Nephron (organoid): Measurements from ENCODE around the gene TFPI.
"Not testable (repeated sequence)": the region's sequence is repeated elsewhere in the genome, so short reads cannot be mapped to it uniquely, and the experiment has no call there.

Experiments used
- H3K27ac Mint-ChIP-seq, 3 experiments: 2 replicates each; pipeline ENCODE4 v1.8.0; 2020; ENCODE audit warnings: mixed read lengths in 3 of 3, mild to moderate bottlenecking in 2 of 3, moderate library complexity in 1 of 3
- H3K27me3 Mint-ChIP-seq: 2 replicates; pipeline ENCODE4 v1.8.0; 2021; ENCODE audit warnings: low read depth, mild to moderate bottlenecking, moderate library complexity, mixed read lengths
- H3K36me3 Mint-ChIP-seq: 2 replicates; pipeline ENCODE4 v1.8.0; 2020; ENCODE audit warnings: low read depth, mixed read lengths
- H3K4me1 Mint-ChIP-seq: 2 replicates; pipeline ENCODE4 v1.8.0; 2020; ENCODE audit warnings: mixed read lengths
- H3K4me3 Mint-ChIP-seq, 3 experiments: 2 replicates each; pipeline ENCODE4 v1.8.0; 2020; ENCODE audit warnings: mild to moderate bottlenecking in 3 of 3, mixed read lengths in 3 of 3, moderate library complexity in 2 of 3
- H3K9me3 Mint-ChIP-seq: 2 replicates; pipeline ENCODE4 v1.8.0; 2020; ENCODE audit warnings: mixed read lengths
- TF ChIP-seq, protein P1 (sequence below), 3 experiments: fragments of 200-600 bp; sonication (generic); IDR thresholded peaks; one replicate each; pipeline ENCODE4 v1.5.0; 2021; ENCODE audit warnings: antibody characterized with exemption in 3 of 3; ENCODE audit not compliant: unreplicated experiment in 3 of 3

TFPI gene

DNA sequence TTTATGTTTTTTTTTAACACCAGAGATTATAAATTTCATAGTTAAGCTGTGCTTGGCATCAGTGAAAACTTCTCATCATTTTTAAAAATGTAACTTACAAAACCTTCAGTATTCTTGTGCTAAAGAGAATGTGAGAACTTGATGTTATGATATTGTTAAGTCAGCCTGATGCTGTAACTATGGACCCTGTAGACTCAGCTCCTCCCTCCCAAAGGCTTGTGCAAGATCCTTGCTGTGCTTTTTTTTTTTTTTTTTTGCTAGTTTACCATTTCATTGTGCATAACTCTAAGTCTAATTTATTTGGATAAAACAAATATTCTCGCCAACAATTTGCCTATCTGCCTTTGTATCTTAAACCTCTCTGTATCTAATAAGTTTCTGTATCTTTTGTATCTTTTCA lies 12.9 kb upstream of the TFPI start:
- H3K27ac Mint-ChIP-seq, result no peak overlapping the region

GRCh38 chr2:187566712-187567111 lies 12.5 kb upstream of the TFPI start:
- H3K4me3 Mint-ChIP-seq, result no peak overlapping the region
- H3K4me1 Mint-ChIP-seq, result peaks cover 10% of the 10 kb centered on the region
- H3K36me3 Mint-ChIP-seq, result no peaks in the 10 kb centered on the region
- TF ChIP-seq, protein P1, sequence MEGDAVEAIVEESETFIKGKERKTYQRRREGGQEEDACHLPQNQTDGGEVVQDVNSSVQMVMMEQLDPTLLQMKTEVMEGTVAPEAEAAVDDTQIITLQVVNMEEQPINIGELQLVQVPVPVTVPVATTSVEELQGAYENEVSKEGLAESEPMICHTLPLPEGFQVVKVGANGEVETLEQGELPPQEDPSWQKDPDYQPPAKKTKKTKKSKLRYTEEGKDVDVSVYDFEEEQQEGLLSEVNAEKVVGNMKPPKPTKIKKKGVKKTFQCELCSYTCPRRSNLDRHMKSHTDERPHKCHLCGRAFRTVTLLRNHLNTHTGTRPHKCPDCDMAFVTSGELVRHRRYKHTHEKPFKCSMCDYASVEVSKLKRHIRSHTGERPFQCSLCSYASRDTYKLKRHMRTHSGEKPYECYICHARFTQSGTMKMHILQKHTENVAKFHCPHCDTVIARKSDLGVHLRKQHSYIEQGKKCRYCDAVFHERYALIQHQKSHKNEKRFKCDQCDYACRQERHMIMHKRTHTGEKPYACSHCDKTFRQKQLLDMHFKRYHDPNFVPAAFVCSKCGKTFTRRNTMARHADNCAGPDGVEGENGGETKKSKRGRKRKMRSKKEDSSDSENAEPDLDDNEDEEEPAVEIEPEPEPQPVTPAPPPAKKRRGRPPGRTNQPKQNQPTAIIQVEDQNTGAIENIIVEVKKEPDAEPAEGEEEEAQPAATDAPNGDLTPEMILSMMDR (IDR thresholded peaks at IDR 0.05; ENCODE audit: unreplicated experiment in 3 of 3), result no peak
- no peaks in the 10 kb centered on the region for H3K27me3 Mint-ChIP-seq
- no peaks in the 10 kb centered on the region for H3K9me3 Mint-ChIP-seq
- no peak overlapping the region for H3K27ac Mint-ChIP-seq

More for the DNA sequence above, 12.9 kb upstream of the TFPI start:
- Mint-ChIP-seq H3K9me3 (no peaks in the 10 kb centered on the region), H3K4me3 (no peak overlapping the region), H3K36me3 (no peaks in the 10 kb centered on the region), H3K4me1 (peaks cover 10% of the 10 kb centered on the region), H3K27me3 (no peaks in the 10 kb centered on the region)
- TF ChIP-seq, protein P1 (IDR thresholded peaks at IDR 0.05; ENCODE audit: unreplicated experiment in 3 of 3), result no peak

- no peak overlapping the region for H3K4me3 Mint-ChIP-seq
- H3K27ac Mint-ChIP-seq, result no peak overlapping the region
- no peaks in the 10 kb centered on the region for H3K9me3 Mint-ChIP-seq
- H3K27me3 Mint-ChIP-seq, result no peaks in the 10 kb centered on the region
- TF ChIP-seq, protein P1 (IDR thresholded peaks at IDR 0.05; ENCODE audit: unreplicated experiment in 3 of 3), result no peak
- H3K4me1 Mint-ChIP-seq, result peaks cover 10% of the 10 kb centered on the region
- H3K36me3 Mint-ChIP-seq, result no peaks in the 10 kb centered on the region
Observed at GRCh38 chr2:187566266-187566665, 12.0 kb upstream of the TFPI start.

GRCh38 chr2:187565618-187566017 lies 11.4 kb upstream of the TFPI start:
- not testable (repeated sequence) for H3K27me3 Mint-ChIP-seq, H3K9me3 Mint-ChIP-seq, H3K27ac Mint-ChIP-seq, H3K36me3 Mint-ChIP-seq, H3K4me3 Mint-ChIP-seq, H3K4me1 Mint-ChIP-seq

- not testable (repeated sequence) for H3K9me3 Mint-ChIP-seq, H3K27ac Mint-ChIP-seq, H3K4me3 Mint-ChIP-seq, H3K36me3 Mint-ChIP-seq, H3K27me3 Mint-ChIP-seq
- peaks cover 11% of the 10 kb centered on the region for H3K4me1 Mint-ChIP-seq
Observed at GRCh38 chr2:187556493-187556892, 2.3 kb upstream of the TFPI start.

- peak overlapping the region; percentile 94 to 98 (median 96) for H3K27ac Mint-ChIP-seq
- TF ChIP-seq, protein P1 (IDR thresholded peaks at IDR 0.05; ENCODE audit: unreplicated experiment in 3 of 3), result no peak
- peaks cover 4% of the 10 kb centered on the region for H3K9me3 Mint-ChIP-seq
- H3K4me3 Mint-ChIP-seq, result peak overlapping the region; percentile 81 to 92 (median 84)
- H3K36me3 Mint-ChIP-seq, result no peaks in the 10 kb centered on the region
- peaks cover 21% of the 10 kb centered on the region for H3K4me1 Mint-ChIP-seq
- peaks cover 3% of the 10 kb centered on the region for H3K27me3 Mint-ChIP-seq
Observed at GRCh38 chr2:187554704-187555082, 458 bp upstream of the TFPI start.

- Mint-ChIP-seq H3K4me3 (peak overlapping the region; percentile 74 to 92 (median 84)), H3K27me3 (no peaks in the 10 kb centered on the region), H3K36me3 (no peaks in the 10 kb centered on the region), H3K9me3 (peaks cover 4% of the 10 kb centered on the region), H3K27ac (peak overlapping the region; percentile 40 to 98 (median 54)), H3K4me1 (peaks cover 30% of the 10 kb centered on the region)
- TF ChIP-seq, protein P1 (IDR thresholded peaks at IDR 0.05; ENCODE audit: unreplicated experiment in 3 of 3), result no peak
Observed at GRCh38 chr2:187552828-187553681, 1.2 kb downstream of the TFPI start.
